COLO668 (cell line): Measurements from ENCODE around the gene WASF1.
"Not testable (repeated sequence)": the region's sequence is repeated elsewhere in the genome, so short reads cannot be mapped to it uniquely, and the experiment has no call there.

ENCODE experiments used
- DNase-seq: peaks from one replicate; lab custom pipeline; 2025; ENCODE audit not compliant: unreplicated experiment; lab: John Stamatoyannopoulos, UW

WASF1 gene

DNA sequence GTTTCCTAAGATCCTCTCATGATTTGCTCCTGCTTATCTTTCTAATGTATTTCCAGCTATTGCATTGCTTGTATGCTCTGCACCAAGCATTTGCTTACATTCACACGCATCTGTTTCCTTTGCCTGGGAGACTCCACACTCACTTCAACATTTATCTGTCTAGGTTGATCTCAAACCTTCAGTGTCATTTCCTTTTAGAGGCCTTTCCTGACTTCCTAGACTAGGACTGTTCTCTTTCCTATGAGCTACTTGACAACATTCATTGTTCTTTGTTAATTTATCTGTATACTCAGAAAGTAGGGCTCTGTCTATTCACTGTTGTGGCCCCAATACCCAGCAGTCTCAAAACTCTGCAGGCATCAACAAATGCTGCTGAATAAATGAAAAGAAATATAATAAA, 84.4 kb downstream of the WASF1 start:
- DNase-seq, result no peak

DNA sequence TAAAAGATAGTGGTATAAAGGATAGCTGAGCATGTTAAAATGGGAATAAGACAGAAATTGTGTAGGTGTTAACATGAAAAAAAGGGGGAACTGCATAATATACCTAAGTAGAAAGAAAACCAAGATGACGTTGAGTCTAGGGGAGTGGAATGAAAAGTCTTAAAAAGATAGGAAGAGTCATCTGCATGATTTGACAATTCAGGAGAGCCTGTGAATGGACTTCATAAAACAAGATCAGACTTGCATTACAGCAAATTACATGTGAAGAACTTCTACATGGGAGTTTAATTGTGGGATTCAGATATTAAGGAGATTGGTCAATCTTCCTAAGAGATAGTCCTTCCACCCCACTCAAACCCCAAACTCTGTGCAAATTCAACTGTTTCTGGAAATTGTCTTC, 85.5 kb downstream of the WASF1 start:
- no peak for DNase-seq

DNA sequence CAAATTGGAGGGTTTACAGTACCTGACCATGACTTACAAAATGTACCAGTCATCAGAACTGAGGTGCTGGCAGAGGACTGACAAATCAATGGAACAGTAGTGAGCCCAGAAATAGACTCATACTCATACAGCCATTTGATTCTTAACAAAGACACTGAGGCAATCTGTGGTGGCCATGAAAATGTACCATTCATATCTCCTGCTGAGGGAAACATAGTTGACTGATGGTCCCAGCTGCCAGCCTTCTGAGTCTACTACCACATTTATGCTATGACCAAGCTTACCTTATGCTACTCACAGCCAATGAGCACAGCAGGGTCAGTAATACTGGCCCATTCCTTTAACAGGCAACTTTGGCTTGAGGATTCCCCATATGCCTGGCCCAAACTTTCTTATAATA, 88.6 kb downstream of the WASF1 start:
- DNase-seq, result no peak

DNA sequence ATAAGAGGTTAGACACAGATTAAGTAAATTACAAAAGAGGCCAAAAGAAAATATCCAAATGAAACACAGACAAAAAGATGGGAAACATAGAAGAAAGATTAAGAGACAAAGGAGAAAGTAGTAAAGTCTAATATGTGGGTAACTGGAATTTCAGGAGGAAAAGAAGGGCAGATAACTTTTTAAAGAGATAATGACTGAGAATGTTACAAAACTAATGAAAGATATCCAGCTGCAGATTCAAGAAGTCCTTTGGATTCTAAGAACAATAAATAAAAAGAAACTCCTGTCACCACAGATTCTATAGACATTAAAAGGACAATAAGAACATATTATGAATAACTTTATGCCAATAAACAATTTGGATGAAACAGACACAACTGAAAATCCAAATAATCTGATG, 90.1 kb downstream of the WASF1 start:
- DNase-seq, result no peak

DNA sequence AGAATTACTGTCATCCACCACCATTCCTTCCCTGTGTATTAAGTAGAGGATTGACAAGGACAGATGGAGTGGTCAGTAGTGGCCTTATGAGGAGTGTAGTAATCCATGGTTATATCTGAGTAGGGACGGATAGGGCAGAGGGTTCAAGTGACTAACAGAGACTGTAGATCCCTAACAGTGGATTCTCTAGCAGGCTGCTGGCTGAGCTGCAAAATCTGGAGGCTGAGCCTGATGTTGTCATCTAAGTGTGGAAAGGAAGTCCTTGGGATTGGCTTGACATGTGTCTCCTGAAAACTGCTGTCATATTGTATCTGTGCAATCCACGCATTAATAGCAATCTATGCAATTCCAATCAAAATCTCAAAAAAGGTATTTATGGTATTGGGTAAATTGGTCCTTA, 94.2 kb downstream of the WASF1 start:
- DNase-seq, result no peak

DNA sequence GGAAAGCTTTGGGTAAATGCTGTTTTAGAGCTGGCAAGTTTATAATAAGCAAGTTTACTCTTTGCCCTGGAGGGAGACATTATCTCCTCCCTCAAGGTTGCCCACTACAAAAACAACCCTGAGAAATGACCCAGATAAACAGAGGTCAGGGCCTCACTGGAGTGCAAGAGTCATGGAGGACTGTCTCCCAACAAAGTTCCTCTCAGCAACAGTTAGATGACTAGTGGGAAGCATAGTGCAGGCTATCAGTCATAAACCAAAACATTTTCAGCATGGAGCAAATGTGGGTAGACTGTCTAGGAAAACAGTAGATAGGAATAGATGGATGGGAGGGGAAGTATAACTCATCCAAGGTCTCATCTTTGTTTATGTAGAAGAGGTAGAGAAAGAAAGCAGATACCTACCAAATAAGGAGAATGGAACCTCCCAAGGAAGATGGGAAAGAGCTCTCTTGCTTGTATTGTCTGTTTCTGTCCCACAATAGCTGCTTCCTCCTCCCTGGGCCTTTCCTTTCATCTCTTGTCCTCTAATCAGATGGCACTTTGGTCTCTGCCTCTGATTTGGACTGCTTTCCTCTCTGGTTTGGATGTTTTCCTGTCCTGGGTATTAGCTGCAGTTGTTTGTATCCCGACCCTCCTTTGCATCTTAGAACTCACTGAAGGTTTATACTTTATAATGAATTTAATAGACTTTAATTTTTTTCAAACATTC, 95.4 kb downstream of the WASF1 start:
- DNase-seq, result no peak

DNA sequence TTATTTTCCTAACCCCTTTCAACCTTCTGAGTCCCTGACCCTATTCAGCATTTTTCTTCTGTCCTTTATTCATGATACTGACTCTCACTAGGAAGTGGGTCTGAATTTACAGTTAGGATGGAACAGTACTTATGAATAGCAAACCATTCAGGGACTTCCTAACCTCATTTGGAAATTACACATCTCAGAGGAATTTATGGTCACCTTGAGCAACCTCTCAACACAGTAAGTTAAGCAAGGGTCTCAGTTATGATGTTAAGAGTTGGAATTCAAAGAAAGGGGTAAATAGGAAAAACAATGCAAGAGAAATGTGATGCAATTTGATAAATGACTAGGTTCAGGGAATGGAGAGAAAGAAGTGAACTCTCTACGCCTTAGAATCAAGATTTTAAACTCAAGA, 104.1 kb downstream of the WASF1 start:
- DNase-seq, result no peak

DNA sequence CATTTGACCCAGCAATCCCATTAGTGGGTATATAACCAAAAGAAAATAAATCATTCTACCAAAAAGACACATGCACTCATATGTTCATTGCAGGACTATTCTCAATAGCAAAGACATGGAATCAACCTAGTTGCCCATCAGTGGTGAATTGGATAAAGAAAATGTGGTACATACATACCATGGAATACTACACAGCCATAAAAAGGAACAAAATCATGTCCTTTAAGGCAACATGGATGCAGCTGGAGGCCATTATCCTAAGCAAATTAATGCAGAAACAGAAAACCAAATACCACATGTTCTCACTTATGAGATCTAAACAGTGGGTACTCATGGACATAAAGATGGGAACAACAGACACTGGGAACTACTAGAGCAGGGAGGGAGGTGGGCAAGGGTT, 106.0 kb downstream of the WASF1 start:
- not testable (repeated sequence) for DNase-seq

DNA sequence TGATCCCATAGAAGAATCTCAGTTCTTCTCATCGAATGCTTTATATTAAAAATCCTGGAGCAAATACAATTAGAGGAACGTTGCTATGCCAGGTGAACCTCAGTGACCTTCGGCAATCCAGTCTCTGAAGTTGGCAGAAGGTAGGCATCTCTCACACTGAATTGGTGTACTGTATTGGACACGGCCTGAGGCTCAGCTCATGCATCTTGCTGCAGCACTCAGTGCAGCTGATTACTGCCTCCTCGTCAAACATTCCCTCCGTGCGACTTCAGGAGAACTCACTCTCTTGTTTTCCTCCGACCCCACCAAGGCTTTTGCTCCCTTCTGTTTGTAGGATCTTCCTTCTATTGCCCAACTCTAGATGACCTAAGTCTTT, 110.9 kb downstream of the WASF1 start:
- DNase-seq, result no peak

DNA sequence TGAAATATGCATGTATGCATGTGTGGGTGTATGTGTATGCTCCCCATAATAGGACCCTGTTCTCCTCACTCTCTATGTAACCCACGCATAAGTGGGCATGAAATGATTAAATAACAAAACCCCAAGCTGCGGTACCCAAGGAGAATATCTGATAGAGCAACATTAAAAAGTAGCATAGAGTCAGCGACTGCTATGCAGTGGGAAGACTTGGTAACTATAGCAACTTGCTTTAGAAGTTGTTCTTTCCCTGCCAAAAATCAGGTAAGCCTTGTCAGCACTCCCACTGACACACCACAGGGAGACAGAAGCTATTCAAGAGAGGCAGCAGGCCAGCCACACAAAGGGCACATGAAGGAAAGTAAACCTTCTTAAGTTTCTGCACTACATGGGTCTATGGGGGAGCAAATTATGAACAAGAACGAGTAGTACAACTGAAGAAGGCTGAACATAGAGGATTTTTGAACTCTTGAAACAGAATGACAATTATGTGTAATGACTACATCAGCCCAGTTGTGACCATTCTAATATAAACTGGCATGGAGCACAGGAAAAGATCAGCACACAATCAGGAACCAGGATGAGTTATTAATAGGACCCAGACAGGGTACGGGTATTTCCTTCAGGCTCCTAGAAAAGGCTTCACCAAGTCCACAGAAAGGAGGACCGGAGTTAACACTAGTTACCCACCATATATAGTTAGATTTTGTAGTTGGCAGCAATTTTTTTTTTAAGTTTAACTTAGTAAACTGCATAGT, 111.5 kb downstream of the WASF1 start:
- no peak for DNase-seq

DNA sequence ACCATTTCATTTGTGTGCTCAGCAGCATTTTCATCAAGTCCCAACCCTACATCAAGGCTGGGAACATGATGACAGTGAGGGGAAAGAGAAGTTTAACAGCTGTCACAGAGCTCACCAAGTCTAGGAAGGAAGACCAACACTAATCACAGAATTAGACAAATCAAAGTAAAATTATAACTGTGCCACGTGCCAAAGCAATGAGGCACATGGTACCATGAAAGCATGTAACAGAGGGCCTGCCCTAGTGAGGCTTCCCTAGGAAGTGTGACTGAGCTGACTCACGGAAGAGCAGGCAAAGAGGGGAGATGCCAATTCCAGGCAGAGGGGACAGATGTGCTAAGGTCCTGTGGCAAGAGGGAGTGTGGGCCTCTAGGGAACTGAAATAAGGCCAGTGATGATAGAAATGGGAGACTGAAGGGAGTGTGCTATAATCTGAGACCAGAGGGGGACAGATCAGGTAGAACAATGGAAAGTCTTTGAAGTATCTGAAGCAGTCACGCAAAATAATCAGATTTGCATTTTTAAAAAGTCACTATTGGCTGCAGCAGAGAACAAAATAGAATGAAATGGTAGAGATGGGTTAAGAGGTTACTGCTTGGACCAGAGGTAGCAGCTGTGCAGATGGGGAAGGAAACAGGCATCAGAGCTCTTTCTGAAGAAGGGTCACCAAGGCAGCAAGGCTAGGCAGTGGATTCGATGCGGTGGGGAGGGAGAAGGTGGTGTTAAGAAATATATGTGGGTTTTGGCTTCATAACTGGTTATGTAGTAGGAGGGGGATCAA, 114.5 kb downstream of the WASF1 start:
- no peak for DNase-seq

DNA sequence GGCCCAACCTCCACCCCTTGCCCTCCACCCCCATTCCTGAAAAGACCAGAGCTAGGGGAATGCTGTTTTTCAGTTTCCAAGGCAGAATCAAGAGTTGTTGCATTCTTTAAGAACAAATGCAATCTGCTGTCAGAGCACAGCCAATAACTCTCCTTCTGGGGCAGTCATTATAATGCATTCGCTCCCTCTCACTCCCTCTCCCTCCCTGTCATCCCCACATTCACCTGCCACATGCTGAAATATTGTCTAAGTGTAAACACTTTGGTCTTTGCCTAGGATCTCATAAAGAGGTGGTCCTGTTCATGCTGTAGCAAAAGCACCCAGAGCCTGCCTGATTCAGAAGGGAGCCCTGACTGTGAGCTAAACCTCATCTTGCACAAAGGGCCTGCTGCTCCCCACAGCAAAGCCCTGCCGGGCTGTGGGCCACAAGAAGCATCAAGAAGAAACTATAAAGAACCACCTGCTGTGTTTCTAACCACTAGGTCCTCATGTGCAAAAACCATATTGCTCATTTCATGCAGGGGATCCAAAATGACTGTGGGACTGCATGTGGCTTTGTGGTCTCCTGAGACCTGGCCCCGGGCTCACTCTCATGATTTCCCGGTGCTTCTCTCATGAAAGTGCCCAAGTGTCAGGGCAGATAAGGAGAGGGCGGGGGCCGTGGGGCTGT, 115.7 kb downstream of the WASF1 start:
- no peak for DNase-seq

DNA sequence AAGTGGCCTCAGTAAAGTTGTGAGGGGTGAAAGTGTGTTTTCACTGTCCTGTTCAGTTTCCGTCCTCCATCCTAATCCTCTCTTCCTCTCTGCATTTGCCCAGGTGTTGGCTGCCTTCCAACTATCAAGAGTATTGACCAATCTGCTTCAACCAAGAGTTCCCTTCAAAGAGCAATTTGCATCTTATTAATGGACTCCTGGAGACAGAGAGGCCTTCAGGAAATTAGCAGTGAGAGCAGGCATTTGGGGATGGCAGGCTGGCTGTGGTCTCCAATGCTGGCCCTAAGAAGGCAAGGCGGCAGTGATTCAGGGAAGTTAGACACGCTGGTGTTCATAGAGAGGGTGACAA, 124.1 kb downstream of the WASF1 start:
- DNase-seq, result peak; percentile 37

DNA sequence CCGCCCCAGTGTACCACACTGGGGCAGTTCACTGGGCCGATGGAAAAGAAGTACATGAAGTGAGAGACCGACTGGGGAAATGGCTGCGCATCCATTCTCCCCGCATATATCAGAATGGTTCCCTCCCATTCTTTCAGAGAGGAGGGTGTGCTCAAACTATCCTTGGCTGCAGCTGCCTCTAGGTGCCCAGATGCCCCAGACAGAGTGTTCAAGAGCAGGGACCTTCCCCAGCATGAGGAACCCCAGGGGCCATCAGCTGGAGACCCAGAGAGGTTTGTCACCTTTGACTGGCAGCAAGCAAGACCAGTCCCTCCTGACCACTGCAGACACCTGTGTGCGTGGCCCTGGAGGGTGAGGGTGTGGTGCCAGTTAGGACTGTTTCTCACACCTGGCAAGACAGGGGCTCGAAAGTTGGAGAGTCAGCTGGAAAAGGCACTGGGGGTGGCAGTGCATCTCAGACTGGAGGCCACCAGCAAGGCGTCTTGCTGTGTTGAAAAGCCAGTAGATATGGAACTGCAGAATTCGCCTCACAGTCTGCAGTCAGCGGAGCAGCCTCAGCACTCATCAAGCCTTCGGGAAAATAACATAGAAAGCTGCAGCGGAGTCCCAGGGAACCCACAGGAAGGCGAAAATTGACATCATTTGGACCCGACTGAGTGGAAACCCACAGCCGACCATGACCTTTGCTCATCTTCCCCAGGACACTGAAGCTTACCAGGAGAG, 124.6 kb downstream of the WASF1 start:
- DNase-seq, result no peak

DNA sequence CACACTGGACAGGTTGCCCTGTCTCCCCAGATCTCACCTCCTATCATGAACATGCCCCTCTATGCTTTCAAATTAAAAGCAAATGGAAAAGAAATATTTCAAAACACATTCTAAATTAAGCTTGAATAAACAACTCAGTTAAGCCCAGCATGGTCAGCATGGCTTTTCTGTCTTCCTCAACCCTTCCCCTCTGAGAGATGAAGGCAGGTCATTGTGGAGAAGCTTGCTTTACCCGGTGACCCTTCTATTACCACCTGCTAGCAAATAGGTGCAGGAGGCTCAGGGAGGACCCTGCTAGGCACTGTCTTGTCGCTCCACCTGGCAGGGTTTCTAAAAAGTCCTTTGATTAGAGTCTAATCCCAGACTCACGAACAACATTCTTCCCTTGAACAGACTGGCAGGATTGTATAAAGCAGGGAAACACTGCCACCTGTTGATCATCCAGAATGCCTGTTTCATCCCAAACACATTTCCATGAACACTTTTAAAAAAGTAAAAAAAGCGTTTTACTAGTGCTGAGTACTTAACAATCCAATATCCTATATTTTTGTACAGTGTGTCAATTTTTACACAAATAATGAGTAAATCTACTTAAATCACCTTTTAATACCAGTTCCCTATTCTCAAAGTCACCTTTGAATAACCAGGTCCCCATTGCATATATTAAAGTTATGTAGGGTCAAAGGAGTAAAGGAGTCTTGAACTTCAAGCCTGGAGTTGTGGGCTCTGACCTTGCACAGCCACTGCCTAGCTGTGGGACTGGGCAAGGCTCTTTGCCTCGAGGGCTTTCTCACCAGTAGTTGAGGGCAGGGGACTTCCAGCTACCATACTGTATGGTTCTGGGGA, 125.9 kb downstream of the WASF1 start:
- DNase-seq, result no peak

DNA sequence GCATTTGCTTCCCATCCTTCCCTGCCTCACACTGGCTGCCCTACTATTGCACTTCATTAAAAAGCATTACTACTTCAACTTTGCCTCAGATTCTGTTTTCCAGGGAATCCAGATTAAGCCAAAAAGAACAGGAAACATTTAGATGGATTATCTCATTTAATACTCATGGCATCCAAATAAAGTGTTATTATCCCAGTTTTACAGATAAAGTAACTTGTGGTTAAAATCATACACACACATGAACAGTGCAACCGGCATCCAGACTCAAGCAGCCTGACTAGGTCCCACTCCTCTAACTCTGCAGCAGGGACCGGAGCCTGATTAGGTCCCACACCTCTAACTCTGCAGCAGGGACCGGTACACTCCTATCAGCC, 129.0 kb downstream of the WASF1 start:
- DNase-seq, result no peak
